CD4-positive, alpha-beta T cell treated with Interleukin-17A for 4 hours (primary cell): ENCODE results near the gene ADGRD1.

ENCODE experiments used
- DNase-seq: peaks from one replicate; pipeline ENCODE4 v3.0.0-alpha.2; 2020; ENCODE audit warnings: mixed read lengths

Gene ADGRD1

DNA sequence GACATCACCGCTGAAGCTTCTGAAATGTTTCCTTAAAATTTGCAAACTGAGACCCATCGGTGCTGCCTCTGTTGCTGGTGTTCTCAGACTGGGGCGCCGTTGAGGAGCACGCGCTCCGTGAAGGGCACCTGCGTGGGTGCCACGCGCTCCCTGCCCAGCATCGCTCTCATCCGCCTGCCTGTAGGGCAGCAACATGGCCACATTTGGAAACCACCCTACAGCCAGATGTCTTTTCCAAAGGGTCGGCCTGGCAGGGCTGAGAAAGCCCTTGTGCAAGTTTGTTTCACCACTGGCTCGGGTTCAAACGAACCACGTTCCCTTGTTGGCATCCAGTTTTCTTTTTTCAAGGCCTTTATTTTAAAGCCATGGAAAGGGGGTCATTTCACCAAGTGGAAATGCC is 13.9 kb downstream of the ADGRD1 start:
- no peak for DNase-seq

DNA sequence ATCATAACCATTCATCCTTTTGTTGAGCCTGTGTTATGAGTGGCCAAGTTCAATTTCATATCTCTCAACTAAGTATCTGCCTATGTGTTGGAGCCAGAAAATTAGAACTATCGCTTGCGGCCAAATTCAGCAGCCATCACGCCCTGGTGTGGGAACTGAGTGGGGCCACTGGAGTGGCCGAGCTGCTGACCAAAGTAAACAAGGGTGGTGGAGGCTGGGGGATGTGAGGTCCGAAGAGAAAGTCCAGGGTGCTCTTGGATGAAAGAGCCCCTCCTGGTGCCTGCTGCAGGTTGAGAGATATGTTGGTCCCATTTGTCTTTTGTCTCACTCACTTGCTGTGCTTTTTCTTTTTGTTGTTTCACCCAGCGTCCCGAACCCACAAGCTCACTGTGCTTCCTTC is 14.9 kb downstream of the ADGRD1 start:
- DNase-seq = no peak

DNA sequence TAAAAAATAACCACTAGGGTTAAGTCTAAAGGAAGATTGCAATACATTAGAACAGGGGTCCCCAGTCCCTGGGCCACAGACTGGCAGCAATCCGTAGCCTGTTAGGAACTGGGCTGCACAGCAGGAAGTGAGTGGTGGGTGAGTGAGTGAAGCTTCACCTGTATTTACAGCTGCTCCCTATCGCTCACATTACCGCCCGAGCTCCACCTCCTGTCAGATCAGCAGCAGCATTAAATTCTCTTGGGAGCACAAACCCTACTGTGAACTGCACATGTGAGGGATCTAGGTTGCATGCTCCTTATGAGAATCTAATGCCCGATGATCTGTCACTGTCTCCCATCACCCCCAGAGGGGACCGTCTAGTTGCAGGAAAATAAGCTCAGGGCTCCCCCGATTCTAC is 15.5 kb downstream of the ADGRD1 start:
- no peak for DNase-seq

DNA sequence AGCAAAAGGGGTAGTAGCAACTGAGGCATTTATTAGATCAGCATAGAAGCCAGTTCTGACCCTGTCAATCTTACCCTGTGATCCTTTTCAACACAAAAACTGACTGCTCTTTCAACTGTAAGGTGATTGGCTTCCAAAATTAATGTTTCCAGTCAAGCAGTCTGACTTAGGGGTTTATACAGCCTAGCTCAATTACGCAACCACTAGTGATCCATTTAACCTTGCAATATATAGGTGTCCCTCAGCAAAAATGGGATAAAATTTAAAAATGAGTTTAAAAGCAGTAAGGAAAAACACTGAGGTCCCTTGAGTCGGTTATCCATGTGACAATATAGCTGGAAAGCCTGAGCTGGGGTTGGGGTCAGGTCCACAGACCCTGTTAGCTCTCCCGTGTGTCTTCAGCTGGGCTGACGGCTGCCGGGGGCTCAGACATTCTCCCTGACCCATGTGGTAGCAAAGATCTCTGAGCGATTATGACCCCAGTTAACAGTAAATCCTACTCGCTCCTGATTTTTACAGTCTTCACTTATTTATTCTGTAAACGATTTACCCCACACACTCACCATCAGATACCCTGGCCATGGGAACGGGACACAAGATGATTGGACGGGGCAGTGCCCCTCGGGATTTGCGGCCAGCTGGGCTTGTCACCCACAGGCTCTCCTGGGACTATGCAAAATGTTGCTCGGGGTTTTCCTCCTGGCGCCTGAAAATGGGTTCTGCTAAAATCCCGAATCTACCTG is 16.6 kb downstream of the ADGRD1 start:
- no peak for DNase-seq

DNA sequence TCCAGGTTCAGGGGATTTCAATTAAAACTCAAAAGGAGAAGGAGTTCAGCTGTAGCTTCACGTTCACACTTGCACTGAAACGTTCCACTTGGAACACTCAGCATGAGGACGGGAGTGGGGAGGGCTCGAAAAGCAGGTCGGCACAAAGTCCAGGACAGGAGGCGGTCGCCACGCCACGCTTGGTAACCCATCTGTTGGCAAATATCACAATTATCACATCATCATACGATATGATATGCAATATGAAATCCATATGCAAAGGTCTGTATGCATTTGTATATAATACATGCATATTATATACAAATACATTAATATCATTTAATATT is 17.2 kb downstream of the ADGRD1 start:
- no peak for DNase-seq

DNA sequence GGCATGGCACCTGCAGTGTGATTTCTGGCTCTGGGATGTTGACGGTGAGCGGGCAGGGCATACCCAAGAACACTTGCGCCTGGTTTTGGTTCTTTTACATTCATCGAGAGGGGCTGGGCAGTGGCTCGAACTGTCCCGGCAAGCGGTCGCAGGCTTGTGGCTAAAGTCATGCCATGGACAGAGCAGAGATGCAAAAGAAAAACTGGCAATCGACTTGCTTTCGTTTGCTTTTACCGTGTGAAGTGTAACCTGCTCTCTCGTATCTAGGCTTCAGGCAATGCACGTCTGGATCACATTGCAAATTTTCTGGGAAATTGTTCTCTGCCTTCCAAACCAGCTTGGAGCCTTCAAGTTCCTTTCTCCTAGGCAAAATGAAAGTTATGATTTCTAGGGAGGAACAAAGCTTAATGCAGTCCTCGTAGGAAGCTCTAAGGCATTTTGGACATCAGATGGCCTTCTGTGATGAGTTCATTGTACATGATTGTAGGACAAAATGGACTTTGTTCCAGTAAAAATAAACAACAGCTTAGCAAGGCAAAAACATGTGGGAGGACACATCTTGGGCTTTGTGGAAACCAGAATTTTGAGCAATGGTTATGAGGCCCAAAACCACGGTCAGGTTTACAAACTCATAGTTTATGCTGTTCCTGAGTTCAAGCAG is 18.3 kb downstream of the ADGRD1 start:
- DNase-seq = no peak

DNA sequence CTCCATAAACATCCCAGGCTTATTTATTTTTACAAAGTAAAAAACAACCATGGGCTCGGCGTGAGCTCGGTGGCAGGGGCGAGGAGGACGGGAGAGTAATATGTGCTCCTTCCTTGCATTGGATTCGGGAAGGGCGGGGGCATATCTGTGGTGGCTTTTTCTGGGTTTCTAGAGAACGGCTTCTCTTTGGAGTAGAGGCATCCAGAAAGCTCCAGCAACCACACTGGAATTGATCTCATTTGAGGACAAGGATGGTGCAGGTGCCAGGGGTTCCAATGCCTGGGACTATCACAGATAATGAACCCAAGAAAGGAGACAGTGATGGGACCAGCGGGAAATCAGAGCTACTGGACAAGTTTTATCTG is 18.9 kb downstream of the ADGRD1 start:
- no peak for DNase-seq

DNA sequence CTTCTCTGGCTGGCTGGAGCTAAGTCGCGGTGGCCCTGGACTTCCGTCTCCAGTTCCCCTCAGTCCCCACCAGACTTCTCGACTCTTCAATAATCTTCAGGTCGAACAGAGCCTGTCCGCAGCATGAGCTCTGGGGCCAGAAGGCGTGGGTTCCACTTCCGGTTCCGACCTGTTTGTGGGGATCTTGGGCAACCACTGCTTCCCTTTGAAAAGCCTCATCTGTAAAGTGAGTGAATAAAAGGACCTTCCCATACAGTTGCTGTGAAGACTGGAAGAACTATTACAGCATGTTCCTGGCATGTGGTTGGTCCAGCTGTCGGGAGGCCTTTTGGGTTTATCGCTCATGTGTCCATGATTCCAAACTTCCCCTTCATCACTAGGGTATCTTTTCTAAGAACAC is 19.4 kb downstream of the ADGRD1 start:
- no peak for DNase-seq

DNA sequence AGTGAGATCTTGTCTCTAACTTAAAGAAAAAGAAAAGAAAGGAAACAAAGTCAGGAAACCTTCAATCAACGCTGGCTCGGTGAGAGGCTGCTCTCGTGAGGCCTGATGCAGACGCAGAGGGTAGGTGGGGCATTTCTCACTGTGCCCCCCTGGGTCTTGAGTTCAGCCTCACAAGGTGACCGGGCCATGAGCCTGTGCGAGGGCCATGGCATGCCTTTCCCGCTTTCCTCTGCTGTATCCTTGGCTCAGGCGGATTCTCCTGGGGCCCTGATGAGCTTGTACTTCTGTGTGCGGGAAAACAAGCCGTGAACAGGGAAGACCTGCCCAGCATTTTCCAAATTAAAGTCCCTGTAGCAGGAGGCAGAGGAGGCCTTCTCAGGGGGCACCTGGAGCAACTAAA is 20.2 kb downstream of the ADGRD1 start:
- DNase-seq = no peak

DNA sequence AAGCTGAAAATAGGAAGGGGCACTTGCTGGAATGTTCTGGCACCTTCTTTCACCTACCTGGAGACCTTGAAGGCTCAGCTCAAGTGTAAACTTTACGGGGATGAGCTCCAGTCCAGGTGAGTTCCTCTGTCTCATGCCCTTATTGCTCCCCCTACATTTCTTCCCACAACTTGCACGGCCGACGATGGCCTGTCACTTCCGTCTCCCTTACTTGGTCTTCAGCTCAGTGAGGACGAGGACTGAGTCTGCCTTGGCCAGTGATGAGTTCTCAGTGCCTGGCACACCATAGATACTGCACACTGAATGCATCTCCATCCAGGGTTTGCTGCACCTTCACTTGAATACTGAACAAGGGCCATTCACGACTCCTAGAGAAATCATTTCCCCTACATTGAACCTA is 21.4 kb downstream of the ADGRD1 start:
- no peak for DNase-seq

DNA sequence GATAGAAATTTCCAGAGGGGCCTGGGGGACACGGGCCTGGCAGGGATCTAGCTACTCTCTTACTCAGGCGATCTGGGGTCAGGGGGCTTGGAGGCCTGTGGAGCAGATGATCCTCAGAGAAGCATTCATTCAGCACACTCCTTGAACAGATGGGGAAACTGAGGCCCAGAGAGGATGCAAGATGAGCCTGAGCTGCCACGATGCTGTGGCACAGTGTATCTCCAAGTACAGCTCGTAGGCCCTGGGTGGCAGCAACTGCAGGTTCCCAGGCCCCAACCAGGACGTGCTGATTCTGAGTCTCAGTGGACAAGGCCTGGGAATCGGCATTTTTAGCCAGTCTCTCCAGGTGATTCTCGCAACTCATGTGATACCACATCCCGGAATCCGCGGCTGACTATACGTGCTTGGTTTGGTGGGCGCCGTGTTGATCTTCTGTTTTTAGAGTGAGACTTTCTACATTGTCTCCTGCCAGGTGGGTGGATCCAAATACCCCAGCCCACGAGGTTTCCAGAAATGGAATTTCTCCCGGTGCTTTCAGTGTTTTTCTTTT is 22.5 kb downstream of the ADGRD1 start:
- DNase-seq = no peak

DNA sequence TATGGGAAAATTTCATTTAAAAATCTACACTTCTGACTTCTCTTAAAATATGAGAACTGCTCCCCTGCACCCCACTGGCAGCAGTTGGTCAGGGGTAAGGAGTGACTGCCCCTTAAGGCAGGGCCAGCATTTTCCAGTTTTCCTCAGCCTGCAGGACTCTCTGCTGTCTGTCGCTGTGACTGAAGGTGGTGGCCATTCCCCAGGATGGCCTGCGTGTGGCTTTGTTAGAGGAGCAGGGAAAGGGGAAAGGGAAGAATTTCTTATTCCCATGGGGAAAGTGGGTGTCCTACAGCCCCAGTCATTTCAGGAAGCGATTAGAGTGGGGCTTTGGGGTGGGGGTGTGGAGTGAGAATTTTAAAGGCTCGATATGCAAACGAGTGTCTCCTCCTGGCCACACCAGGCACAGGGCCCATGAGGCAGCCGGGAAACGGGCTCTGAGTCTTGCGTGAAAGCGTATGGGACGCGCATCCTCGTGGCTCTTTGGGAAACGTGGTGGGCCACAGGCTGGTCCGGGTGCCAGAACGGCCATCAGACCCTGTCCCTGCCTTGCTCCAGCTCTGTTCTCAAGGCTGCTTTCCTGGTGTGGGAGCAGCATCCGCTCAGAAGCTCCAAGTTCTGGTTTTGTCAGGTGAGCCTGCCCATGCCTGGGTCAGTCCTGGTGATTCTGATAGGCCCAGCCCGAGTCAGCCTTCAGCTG is 23.5 kb downstream of the ADGRD1 start:
- DNase-seq = no peak

DNA sequence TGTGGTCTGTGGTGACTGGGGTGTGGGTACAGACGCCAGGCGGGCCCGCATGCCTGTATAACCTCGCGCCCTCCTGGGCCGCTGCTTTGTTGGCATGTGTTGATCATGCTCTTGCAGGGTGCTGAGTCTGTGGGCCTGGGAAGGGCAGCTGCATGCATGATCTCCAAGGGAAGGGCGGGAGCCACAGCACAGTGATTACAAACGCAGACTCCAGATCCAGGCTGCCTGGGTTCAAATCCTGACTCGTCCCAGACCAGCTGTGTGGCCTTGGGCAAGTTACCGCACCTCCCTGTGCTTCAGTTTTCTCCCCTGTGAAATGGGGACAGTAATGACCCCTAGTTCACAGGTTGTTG is 24.0 kb downstream of the ADGRD1 start:
- DNase-seq = no peak

DNA sequence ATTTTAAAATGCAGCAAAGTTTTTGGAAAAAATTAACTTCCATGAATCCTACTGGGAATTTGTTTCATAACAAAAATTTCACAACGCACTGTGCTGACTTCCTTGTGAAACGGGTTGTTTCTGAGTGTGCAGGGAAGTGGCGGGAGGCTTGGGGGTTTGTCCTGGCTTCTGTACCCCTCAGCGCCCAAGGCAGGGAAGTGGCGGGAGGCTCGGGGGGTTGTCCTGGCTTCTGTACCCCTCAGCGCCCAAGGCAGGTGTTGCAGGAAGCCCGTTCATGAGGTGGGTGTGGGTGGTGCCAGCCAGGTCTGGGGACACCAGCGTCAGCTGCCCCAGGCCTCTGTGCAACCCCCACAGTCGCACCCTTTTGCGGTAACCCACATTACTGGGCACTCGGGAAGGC is 25.1 kb downstream of the ADGRD1 start:
- DNase-seq = no peak

DNA sequence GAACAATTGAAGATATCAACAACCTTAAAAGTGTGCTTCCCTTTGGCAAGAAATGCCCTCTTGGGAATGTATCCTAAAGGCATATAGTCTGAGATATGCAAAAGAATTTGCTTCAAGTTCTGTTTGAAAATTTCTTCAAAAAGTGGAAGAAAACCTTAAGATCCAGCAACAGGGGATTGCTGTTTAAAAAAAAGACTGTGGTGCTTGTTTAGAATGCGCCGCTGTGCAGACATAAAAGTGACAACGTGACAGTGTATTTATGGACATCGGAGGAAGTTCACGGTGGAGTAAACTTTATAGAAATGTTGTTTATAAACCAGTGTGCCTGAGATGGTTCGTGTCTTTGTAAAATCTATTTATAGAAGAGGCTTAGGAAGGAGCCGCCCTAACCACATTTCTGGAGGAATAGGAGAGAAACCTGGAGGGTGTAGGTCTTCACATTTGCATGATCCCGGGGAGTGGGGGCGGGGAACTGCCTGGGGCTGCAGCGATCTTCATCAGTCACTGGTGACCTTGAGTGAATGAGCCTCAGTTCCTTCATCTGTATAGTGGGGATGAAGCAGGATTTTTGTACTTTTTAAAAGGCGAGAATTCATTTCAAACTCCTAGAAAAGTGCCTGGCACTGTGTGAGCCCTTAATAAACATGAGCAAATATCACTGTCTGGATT is 27.5 kb downstream of the ADGRD1 start:
- DNase-seq = no peak

DNA sequence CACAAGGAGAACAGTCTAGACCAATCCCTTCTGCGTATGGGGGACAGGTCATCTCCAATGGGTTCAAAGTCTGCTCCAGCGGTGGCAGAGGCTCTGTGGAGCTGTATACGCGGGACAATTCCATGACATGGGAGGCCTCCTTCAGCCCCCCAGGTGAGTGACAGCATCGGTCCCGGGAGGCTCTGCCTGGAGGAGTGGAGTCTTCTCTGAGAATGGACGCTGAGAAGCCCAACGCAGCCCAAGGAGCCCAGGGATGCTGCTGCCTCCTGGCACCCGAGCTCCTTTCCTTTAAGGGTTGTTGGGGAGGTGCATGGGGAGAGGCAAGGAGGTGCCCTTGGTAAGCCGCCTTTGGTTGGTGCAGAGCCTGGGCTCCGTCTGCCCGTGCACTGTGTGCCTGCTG is 28.2 kb downstream of the ADGRD1 start:
- DNase-seq = no peak

DNA sequence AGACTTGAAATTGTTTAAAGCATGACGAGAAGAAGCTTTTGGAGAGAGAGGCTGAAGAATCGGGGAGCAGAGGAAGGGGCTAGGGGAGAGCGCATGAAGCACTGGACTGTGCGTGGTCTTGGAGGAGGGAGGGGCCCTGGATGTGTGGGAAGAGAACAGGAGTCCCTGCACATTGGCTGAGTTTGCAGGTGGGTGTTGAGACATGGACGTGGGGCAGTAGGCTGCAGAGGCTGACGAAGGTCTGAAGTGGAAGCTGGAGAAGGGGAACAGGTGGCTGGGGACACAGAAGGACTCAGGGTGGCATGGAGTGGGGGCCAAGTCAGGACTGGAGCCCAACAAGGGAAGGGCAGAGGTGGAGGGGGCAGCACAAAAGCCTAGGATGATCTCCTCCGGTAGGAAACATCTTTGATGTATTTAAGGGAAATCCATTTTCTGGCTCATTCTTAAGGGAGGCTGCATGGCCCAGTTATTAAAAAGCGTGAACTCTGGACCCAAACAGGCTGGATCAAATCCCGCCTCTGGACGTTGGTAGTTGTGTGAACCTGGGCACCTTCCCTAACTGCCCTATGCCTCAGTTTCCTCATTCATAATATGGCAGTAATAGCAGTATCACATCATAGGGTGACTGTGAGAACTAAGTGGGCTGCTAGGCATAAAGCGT is 29.0 kb downstream of the ADGRD1 start:
- DNase-seq = no peak

DNA sequence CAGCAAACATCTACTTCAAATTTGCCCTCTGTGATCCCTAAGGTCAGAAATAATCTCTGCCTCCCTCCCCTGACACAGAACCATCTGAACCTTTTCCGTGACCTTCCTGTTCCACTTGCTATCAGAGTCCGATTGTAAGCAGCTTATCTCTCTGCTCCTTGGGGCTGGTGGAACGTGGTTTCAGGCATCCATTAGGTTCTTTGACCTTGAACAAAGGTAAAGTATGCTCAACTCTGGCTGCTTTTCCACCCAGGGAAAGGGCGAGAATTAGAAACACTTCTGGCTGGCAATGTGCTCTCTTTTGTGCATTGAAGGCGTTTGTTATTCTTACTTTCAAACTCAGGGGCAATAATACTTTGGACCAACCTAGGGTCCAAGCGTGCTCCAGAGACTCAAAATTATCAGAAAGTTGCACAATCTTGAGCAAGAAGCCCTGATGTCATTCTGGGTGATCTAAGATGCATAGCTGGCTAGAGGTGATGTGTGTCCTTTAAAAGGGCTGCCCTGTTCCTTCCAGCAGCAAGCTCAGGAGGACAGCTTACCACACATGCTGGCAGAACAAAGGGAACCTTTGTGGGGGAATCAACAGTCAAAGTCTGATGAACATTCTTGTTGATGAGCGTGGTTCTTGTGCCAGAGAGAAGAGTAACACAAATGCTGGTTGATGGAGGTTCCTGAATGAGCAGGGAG is 29.8 kb downstream of the ADGRD1 start:
- DNase-seq = no peak

DNA sequence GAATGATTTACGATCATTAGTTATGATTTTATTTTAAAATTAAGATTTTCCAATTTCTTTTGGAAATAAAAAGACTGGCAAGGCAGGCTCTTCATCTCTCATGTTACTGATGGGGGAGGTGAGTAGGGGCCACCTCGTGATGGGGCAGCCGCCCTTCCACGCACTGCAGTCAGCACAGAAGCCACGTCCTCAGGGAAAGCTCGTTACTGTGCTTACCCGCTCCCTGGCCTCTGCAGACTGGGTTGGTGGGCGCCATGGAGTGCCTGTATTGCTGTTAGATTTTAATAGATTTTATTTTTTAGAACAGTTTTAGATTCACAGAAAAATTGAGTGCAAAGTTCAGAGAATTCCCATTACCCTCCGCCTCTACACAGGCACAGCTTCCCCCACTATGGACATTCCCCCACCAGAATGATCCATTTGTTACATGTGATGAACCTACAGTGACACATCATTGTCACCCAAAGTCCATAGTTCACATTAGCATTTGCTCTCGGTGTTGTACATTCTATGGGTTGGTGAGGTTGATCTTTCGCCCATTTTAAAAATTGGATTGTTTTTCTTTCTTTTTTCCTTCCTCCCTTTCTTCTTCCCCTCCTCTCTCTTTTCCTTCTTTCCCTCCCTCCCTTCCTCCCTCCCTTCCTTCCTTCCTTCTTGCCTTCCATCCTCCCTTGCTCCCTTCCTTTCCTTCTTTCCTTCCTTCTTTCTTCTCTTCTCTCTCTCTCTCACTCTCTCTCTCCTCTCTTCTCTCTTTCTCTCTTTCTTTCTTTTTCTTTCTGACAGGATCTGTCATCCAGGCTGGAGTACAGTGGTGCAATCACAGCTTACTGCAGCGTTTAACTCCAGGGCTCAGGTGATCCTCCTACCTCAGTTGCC is 30.7 kb downstream of the ADGRD1 start:
- no peak for DNase-seq

DNA sequence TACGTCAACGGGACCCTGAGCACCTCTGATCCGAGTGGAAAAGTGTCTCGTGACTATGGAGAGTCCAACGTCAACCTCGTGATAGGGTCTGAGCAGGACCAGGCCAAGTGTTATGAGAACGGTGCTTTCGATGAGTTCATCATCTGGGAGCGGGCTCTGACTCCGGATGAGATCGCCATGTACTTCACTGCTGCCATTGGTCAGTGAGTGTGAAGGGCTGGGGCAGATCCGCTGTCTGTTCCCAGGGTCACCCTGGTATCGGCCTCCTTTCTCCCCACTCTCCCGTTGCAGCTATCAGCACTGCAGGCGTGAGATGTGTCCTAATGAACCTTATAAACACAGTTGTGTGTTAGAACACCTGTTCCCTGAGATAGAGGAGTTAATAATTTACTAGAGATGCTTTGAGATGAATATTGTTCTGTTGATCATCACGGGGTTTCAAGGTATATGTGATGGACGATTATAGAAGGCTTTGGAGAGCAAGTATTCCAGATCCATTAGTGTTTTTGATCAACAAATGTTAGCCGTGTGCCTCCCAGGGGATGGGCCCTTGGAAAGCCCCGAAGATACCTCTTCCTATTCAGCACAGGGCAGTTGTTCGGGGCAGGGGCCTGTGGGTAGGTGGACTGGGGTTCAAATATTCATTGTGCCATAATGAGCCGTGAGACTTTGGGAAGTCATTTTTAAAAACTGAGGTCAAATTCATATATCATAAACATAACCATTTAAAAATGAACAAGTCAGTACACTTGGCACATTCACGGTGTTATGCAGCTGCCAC is 33.6 kb downstream of the ADGRD1 start:
- no peak for DNase-seq

DNA sequence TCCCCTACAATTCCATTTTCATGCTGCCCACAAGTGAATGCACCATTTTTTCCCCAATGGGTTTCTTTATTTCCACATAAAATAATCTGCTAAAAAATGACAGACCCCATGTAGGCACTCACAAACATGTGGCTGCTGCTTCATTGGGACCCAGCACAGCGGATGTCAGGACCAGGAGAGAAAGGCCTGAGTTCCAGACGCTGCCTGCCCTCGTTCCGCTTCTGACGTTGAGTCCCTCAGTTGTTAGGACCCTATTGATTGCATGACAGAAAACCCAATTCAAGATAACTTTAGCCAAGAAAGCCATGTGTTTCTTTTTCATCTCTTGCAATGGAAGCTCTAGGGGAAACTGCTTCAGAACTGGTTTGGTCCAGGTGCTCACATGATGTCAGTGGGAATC is 34.6 kb downstream of the ADGRD1 start:
- DNase-seq = no peak
